ENCODE data around the gene UAP1L1. TPM values are rescaled to one million over a fixed set of nuclear protein-coding genes. Genes with fewer than 3 reads are reported as not detected.
A peak's percentile ranks its signal among the peaks of the same experiment; 100 is the strongest.

The UAP1L1 gene
- total RNA-seq, 4 donors from 2014 or later, result 4.9 to 15.7 (median 6.6) TPM

DNA sequence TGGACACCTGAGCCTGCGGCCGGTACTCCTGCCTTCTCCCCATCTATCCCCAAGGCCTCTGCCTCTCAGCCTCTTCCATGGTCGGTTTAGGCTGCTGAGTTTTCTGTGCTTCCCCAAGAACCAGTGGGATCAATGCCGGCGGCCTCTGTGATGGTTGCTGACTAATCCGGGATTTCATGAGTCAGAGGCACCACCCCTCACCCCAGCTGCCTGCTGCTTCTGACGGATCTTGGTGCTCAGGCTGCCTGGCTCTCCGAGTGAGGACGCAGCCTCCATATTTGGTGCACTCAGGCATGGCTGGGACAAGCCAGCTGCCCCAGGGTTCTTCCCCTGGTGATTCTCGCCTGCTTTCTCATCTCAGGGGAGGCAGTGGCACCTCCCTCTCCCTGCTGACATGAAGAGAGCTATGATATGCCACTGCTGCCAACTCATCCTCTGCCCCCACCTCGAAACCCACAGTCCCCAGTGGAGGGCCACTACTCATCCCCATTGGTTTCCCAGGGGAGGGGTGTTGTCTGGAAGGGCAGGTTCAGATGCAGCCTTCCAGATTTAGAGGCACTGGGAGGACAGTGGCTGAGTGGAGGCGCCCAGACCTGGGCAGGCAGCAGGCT, 6.2 kb downstream of the UAP1L1 start:
- peaks cover 0 to 19% (median 0%) of the 10 kb centered on the region in 3 donors for H3K36me3 ChIP-seq
- peak in 1 of 3 donors; percentile 81 for DNase-seq
- TF ChIP-seq POLR2A (IDR thresholded peaks at IDR 0.05) (no peak), CTCF (IDR thresholded peaks at IDR 0.05) (no peak)
- peaks cover 5 to 41% (median 13%) of the 10 kb centered on the region in 4 donors for H3K4me1 ChIP-seq
- no peak overlapping the region for H3K4me3 ChIP-seq
- H3K9me3 ChIP-seq, result no peaks in the 10 kb centered on the region
- no peaks in the 10 kb centered on the region for H3K27me3 ChIP-seq
- peak overlapping the region; percentile 1 to 46 (median 23) for H3K27ac ChIP-seq

DNA sequence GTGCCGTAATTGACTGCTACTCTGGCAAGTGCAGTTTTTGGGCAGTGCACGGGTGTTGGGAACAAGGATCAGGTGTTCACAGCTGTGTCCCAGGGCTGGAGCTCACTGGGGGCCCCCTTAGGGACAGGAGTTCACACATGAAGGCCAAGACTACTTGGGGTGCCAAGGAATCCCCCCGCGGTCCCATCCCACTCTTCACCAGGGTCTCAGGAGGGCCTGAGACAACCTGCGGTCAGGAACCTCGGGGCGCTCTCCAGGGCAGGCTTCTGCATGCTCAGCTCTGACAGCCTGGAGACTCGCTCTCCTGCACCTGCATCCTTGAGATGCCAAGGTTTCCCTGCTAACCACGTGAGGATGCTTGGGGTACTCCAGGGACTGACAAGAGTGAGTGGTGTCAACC, 7.2 kb downstream of the UAP1L1 start:
- no peak overlapping the region for H3K4me3 ChIP-seq
- H3K27me3 ChIP-seq, result no peaks in the 10 kb centered on the region
- peaks cover 4 to 30% (median 9%) of the 10 kb centered on the region in 4 donors for H3K4me1 ChIP-seq
- H3K27ac ChIP-seq, result no peak overlapping the region
- H3K9me3 ChIP-seq, result no peaks in the 10 kb centered on the region
- peaks cover 0 to 13% (median 0%) of the 10 kb centered on the region in 3 donors for H3K36me3 ChIP-seq
- TF ChIP-seq CTCF (IDR thresholded peaks at IDR 0.05) (no peak), POLR2A (IDR thresholded peaks at IDR 0.05) (no peak)
- no peak for DNase-seq

GRCh38 chr9:137085920-137086530, 8.7 kb downstream of the UAP1L1 start:
- Histone ChIP-seq H3K27me3 (no peaks in the 10 kb centered on the region), H3K36me3 (no peaks in the 10 kb centered on the region), H3K4me1 (peaks cover 4 to 28% (median 9%) of the 10 kb centered on the region in 4 donors), H3K4me3 (peak overlapping the region; percentile 65 to 88 (median 86)), H3K9me3 (no peaks in the 10 kb centered on the region), H3K27ac (peak overlapping the region; percentile 91 to 96 (median 95))
- TF ChIP-seq POLR2A (IDR thresholded peaks at IDR 0.05) (no peak), CTCF (IDR thresholded peaks at IDR 0.05) (no peak)
- DNase-seq, result peak; percentile 42 to 74 (median 64)

DNA sequence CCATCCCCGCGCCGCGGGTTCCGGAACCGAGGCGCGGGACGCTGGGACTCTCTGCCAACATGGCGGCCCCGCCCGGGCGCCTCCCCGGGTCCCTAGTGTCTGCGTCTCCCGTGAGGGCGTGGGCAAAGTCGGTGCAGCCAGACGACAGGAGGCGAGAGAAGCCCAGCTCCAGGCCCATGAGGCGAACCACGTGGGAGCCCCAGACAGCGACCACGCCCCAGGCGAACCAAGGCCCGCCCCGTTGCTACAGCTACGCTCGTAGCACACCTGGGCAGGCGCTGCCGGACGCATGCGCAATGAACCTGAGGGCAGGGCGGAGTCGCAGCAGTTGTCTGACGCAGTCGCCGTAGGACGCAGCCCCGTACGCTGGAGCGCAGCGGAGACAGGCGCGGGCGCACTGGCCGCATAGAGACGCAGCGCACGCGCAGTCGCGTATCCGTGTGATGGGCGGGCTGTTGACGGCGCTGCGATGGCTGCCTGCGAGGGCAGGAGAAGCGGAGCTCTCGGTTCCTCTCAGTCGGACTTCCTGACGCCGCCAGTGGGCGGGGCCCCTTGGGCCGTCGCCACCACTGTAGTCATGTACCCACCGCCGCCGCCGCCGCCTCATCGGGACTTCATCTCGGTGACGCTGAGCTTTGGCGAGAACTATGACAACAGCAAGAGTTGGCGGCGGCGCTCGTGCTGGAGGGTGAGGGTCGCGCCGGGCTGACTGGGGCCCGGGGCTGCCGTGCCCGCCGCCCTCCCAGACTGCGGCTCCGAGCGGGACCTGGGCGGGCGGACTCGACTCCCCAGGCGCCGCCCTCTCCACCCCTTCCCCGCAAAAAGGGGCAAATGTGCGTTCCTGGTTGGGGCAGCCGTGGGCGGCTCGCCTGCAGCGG, 9.5 kb downstream of the UAP1L1 start, which contains the start of gene MAN1B1:
MAN1B1 (plus strand) TSS at position 455 of the 878 bp plus-strand sequence; CDS start at position 470, 15 bp downstream.
- H3K4me3 ChIP-seq, result peak within 1 kb of the TSS; percentile 65 to 88 (median 86)
- peak within 1 kb of the TSS; percentile 91 to 96 (median 95) for H3K27ac ChIP-seq
- DNase-seq, result peak; percentile 99 to 100 (median 100)
- H3K9me3 ChIP-seq, result no peaks in the 10 kb centered on the region
- no peaks in the 10 kb centered on the region for H3K27me3 ChIP-seq
- peaks cover 4 to 28% (median 9%) of the 10 kb centered on the region in 4 donors for H3K4me1 ChIP-seq
- TF ChIP-seq POLR2A (IDR thresholded peaks at IDR 0.05) (peak; percentile 81 to 92), CTCF (IDR thresholded peaks at IDR 0.05) (no peak)
- no peaks in the 10 kb centered on the region for H3K36me3 ChIP-seq

DNA sequence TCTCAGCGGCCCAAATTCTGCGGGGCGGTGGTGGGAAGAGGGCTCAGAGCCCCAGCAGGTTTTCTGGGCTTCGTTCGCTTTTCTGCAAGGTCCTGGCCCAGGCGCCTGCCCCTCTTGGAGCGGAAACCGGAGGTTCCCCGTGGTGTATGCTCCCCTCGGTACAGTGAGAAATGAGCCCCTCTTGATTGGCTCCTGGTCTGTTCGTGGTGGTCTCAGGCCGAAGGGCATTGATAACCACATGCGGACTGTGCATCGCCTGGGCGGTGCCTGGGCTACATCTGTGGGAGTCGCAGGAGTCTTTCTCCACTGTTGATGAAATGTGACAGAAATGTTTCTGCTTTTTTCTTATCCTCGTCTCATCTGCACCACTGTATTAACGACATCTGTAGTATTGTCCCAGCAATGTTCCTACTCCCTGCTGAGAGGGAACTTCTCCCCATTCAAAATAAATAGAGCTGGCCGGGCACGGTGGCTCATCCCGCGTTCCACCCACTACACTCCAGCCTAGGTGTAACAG, 10.2 kb downstream of the UAP1L1 start:
- Histone ChIP-seq H3K27ac (peak overlapping the region; percentile 91 to 96 (median 95)), H3K36me3 (no peaks in the 10 kb centered on the region), H3K4me1 (peaks cover 4 to 28% (median 9%) of the 10 kb centered on the region in 4 donors), H3K27me3 (no peaks in the 10 kb centered on the region), H3K4me3 (peak overlapping the region; percentile 65 to 88 (median 86)), H3K9me3 (no peaks in the 10 kb centered on the region)
- peak in 2 of 3 donors; percentile 40 to 58 for DNase-seq
- no peak for TF ChIP-seq CTCF (IDR thresholded peaks at IDR 0.05)
- no peak for TF ChIP-seq POLR2A (IDR thresholded peaks at IDR 0.05)
